Activated T-helper 2 cell treated with anti-CD3 and anti-CD28 coated beads, Interferon-gamma antibody, Interleukin-2, Interleukin-4, amounts not matched to agents 10 μg/mL and 5 μg/mL and 100 μg/mL, durations not matched to agents 14 hours and 24 hours and 36 hours (primary cell): ENCODE data around the gene VSTM2B. TPM values are rescaled to one million over a fixed set of nuclear protein-coding genes. Genes with fewer than 3 reads are reported as not detected.
"Not testable (repeated sequence)": the region's sequence is repeated elsewhere in the genome, so short reads cannot be mapped to it uniquely, and the experiment has no call there.

Experiments used
- DNase-seq: peaks from one replicate; pipeline ENCODE4 v3.0.0; 2021; ENCODE audit warnings: low spot score
- H3K27ac Mint-ChIP-seq: one replicate; pipeline ENCODE4 v1.8.0; 2021; ENCODE audit warnings: mixed read lengths
- H3K27me3 Mint-ChIP-seq: one replicate; pipeline ENCODE4 v1.8.0; 2021; ENCODE audit warnings: low read depth, mixed read lengths
- H3K36me3 Mint-ChIP-seq: one replicate; pipeline ENCODE4 v1.8.0; 2021; ENCODE audit warnings: low read depth, mixed read lengths
- H3K4me1 Mint-ChIP-seq: one replicate; pipeline ENCODE4 v1.8.0; 2021; ENCODE audit warnings: low read depth, mixed read lengths
- H3K4me3 Mint-ChIP-seq: one replicate; pipeline ENCODE4 v1.8.0; 2021; ENCODE audit warnings: low read depth, mild to moderate bottlenecking, moderate library complexity, mixed read lengths
- H3K9me3 Mint-ChIP-seq: one replicate; pipeline ENCODE4 v1.8.0; 2021; ENCODE audit warnings: mixed read lengths
- intact Hi-C: fragments of 100-400 bp; cut with micrococcal nuclease; formaldehyde crosslinking; loops from one replicate; pipeline ENCODE4 v1.15.1; 2023
- total RNA-seq: library from RNA; stranded (reverse); gene quantifications from 2 replicates; pipeline ENCODE4 v1.2.3, GENCODE V29; 2022

The VSTM2B gene
- total RNA-seq, 1 donor from 2014 or later: not detected

- Mint-ChIP-seq H3K4me1 (no peaks in the 10 kb centered on the region), H3K9me3 (no peaks in the 10 kb centered on the region), H3K27me3 (peaks cover 2% of the 10 kb centered on the region), H3K36me3 (no peaks in the 10 kb centered on the region), H3K4me3 (no peak overlapping the region), H3K27ac (no peak overlapping the region)
- DNase-seq: no peak
- intact Hi-C loops: no loop called here
Measured at GRCh38 chr19:29539670-29540069, 13.9 kb downstream of the VSTM2B start.

GRCh38 chr19:29540114-29540513 is 14.3 kb downstream of the VSTM2B start:
- Mint-ChIP-seq H3K9me3 (no peaks in the 10 kb centered on the region), H3K27me3 (peaks cover 2% of the 10 kb centered on the region)

GRCh38 chr19:29541473-29542253 is 15.9 kb downstream of the VSTM2B start:
- intact Hi-C loops: no loop called here
- Mint-ChIP-seq H3K36me3 (no peaks in the 10 kb centered on the region), H3K9me3 (no peaks in the 10 kb centered on the region)

More at GRCh38 chr19:29540114-29540513, 14.3 kb downstream of the VSTM2B start:
- no peak for DNase-seq
- no peaks in the 10 kb centered on the region for H3K36me3 Mint-ChIP-seq
- H3K4me3 Mint-ChIP-seq: no peak overlapping the region
- no peaks in the 10 kb centered on the region for H3K4me1 Mint-ChIP-seq
- no peak overlapping the region for H3K27ac Mint-ChIP-seq
- intact Hi-C loops: no loop called here

GRCh38 chr19:29542327-29542726 is 16.5 kb downstream of the VSTM2B start:
- H3K9me3 Mint-ChIP-seq: no peaks in the 10 kb centered on the region
- H3K27ac Mint-ChIP-seq: no peak overlapping the region
- no peaks in the 10 kb centered on the region for H3K4me1 Mint-ChIP-seq
- intact Hi-C loops: no loop called here
- no peaks in the 10 kb centered on the region for H3K36me3 Mint-ChIP-seq
- no peak overlapping the region for H3K4me3 Mint-ChIP-seq
- H3K27me3 Mint-ChIP-seq: peaks cover 2% of the 10 kb centered on the region
- DNase-seq: no peak

More at GRCh38 chr19:29541473-29542253, 15.9 kb downstream of the VSTM2B start:
- Mint-ChIP-seq H3K4me1 (no peaks in the 10 kb centered on the region), H3K27me3 (peaks cover 2% of the 10 kb centered on the region), H3K4me3 (no peak overlapping the region), H3K27ac (no peak overlapping the region)
- DNase-seq: no peak

- no peaks in the 10 kb centered on the region for H3K4me1 Mint-ChIP-seq
- H3K4me3 Mint-ChIP-seq: no peak overlapping the region
- intact Hi-C loops: no loop called here
- no peak for DNase-seq
- peaks cover 4% of the 10 kb centered on the region for H3K27me3 Mint-ChIP-seq
- no peak overlapping the region for H3K27ac Mint-ChIP-seq
- no peaks in the 10 kb centered on the region for H3K36me3 Mint-ChIP-seq
- no peaks in the 10 kb centered on the region for H3K9me3 Mint-ChIP-seq
Measured at GRCh38 chr19:29542776-29543175, 17.0 kb downstream of the VSTM2B start.

- no peak for DNase-seq
- Mint-ChIP-seq H3K27ac (no peak overlapping the region), H3K27me3 (peaks cover 4% of the 10 kb centered on the region), H3K4me1 (no peaks in the 10 kb centered on the region), H3K4me3 (no peak overlapping the region), H3K9me3 (no peaks in the 10 kb centered on the region), H3K36me3 (no peaks in the 10 kb centered on the region)
- intact Hi-C loops: no loop called here
Measured at GRCh38 chr19:29543381-29543780, 17.6 kb downstream of the VSTM2B start.

- no peak overlapping the region for H3K27ac Mint-ChIP-seq
- intact Hi-C loops: no loop called here
- no peak overlapping the region for H3K4me3 Mint-ChIP-seq
- peaks cover 2% of the 10 kb centered on the region for H3K27me3 Mint-ChIP-seq
- no peak for DNase-seq
- no peaks in the 10 kb centered on the region for H3K36me3 Mint-ChIP-seq
- no peaks in the 10 kb centered on the region for H3K9me3 Mint-ChIP-seq
- no peaks in the 10 kb centered on the region for H3K4me1 Mint-ChIP-seq
Measured at GRCh38 chr19:29544656-29545360, 19.0 kb downstream of the VSTM2B start.

- H3K36me3 Mint-ChIP-seq, H3K27ac Mint-ChIP-seq, H3K4me3 Mint-ChIP-seq, H3K4me1 Mint-ChIP-seq, DNase-seq, H3K27me3 Mint-ChIP-seq, H3K9me3 Mint-ChIP-seq, intact Hi-C loops: not testable (repeated sequence)
Measured at GRCh38 chr19:29545447-29545846, 19.7 kb downstream of the VSTM2B start.

- no peak overlapping the region for H3K4me3 Mint-ChIP-seq
- H3K9me3 Mint-ChIP-seq: no peaks in the 10 kb centered on the region
- DNase-seq: no peak
- intact Hi-C loops: no loop called here
- H3K36me3 Mint-ChIP-seq: no peaks in the 10 kb centered on the region
- no peaks in the 10 kb centered on the region for H3K4me1 Mint-ChIP-seq
- no peak overlapping the region for H3K27ac Mint-ChIP-seq
- peaks cover 2% of the 10 kb centered on the region for H3K27me3 Mint-ChIP-seq
Measured at GRCh38 chr19:29545866-29546582, 20.2 kb downstream of the VSTM2B start.

GRCh38 chr19:29546583-29547190 is 20.9 kb downstream of the VSTM2B start:
- H3K36me3 Mint-ChIP-seq: no peaks in the 10 kb centered on the region
- no peaks in the 10 kb centered on the region for H3K9me3 Mint-ChIP-seq
- H3K4me3 Mint-ChIP-seq: no peak overlapping the region
- no peak for DNase-seq
- intact Hi-C loops: no loop called here
- no peak overlapping the region for H3K27ac Mint-ChIP-seq
- peaks cover 2% of the 10 kb centered on the region for H3K27me3 Mint-ChIP-seq
- no peaks in the 10 kb centered on the region for H3K4me1 Mint-ChIP-seq

GRCh38 chr19:29547361-29547960 is 21.7 kb downstream of the VSTM2B start:
- peaks cover 2% of the 10 kb centered on the region for H3K27me3 Mint-ChIP-seq
- no peaks in the 10 kb centered on the region for H3K36me3 Mint-ChIP-seq
- no peaks in the 10 kb centered on the region for H3K4me1 Mint-ChIP-seq
- no peak overlapping the region for H3K4me3 Mint-ChIP-seq
- no peak for DNase-seq
- intact Hi-C loops: no loop called here
- no peak overlapping the region for H3K27ac Mint-ChIP-seq
- H3K9me3 Mint-ChIP-seq: no peaks in the 10 kb centered on the region

GRCh38 chr19:29547981-29548380 is 22.2 kb downstream of the VSTM2B start:
- Mint-ChIP-seq H3K9me3 (no peaks in the 10 kb centered on the region), H3K4me3 (no peak overlapping the region), H3K27me3 (peaks cover 2% of the 10 kb centered on the region), H3K36me3 (no peaks in the 10 kb centered on the region), H3K27ac (no peak overlapping the region), H3K4me1 (no peaks in the 10 kb centered on the region)
- intact Hi-C loops: no loop called here
- no peak for DNase-seq
